HS-27A (cell line): Measurements from ENCODE around the gene INPP5A.
"Not testable (repeated sequence)": the region's sequence is repeated elsewhere in the genome, so short reads cannot be mapped to it uniquely, and the experiment has no call there.

Experiments
- DNase-seq: peaks from one replicate; pipeline ENCODE4 v3.0.0-alpha.2; 2012; ENCODE audit warnings: low read depth, missing footprints

INPP5A gene

GRCh38 chr10:132784866-132785722 lies 247.5 kb downstream of the INPP5A start:
- no peak for DNase-seq

- no peak for DNase-seq
Measured at GRCh38 chr10:132785723-132786475, 248.3 kb downstream of the INPP5A start, which contains the start of gene NKX6-2. Gene NKX6-2, minus strand, starts transcription at chr10:132786147. Its CDS starts 199 bp downstream, at chr10:132785948.

GRCh38 chr10:132786476-132786883 lies 248.9 kb downstream of the INPP5A start:
- DNase-seq: no peak

- no peak for DNase-seq
Measured at GRCh38 chr10:132786884-132787494, 249.4 kb downstream of the INPP5A start.

- no peak for DNase-seq
Measured at GRCh38 chr10:132787495-132788179, 250.1 kb downstream of the INPP5A start.

GRCh38 chr10:132788180-132788830 lies 250.7 kb downstream of the INPP5A start:
- no peak for DNase-seq

GRCh38 chr10:132788831-132789219 lies 251.2 kb downstream of the INPP5A start:
- DNase-seq: no peak

- DNase-seq: no peak
Measured at GRCh38 chr10:132789659-132790148, 252.1 kb downstream of the INPP5A start.

GRCh38 chr10:132790470-132790869 lies 252.9 kb downstream of the INPP5A start:
- DNase-seq: no peak

- no peak for DNase-seq
Measured at GRCh38 chr10:132790934-132791829, 253.6 kb downstream of the INPP5A start.

- DNase-seq: not testable (repeated sequence)
Measured at GRCh38 chr10:132792099-132792498, 254.5 kb downstream of the INPP5A start.

- no peak for DNase-seq
Measured at GRCh38 chr10:132792796-132793195, 255.2 kb downstream of the INPP5A start.

- DNase-seq: no peak
Measured at GRCh38 chr10:132793213-132793612, 255.6 kb downstream of the INPP5A start.

- no peak for DNase-seq
Measured at GRCh38 chr10:132793871-132794849, 256.6 kb downstream of the INPP5A start.

- DNase-seq: no peak
Measured at GRCh38 chr10:132796846-132797245, 259.3 kb downstream of the INPP5A start.

GRCh38 chr10:132797986-132798385 lies 260.4 kb downstream of the INPP5A start:
- not testable (repeated sequence) for DNase-seq

GRCh38 chr10:132798403-132798802 lies 260.8 kb downstream of the INPP5A start:
- no peak for DNase-seq

GRCh38 chr10:132798876-132799275 lies 261.3 kb downstream of the INPP5A start:
- no peak for DNase-seq

GRCh38 chr10:132799865-132800264 lies 262.3 kb downstream of the INPP5A start:
- DNase-seq: no peak
